GM21515 (cell line): ENCODE data around the gene SUPV3L1.
"Not testable (repeated sequence)": the region's sequence is repeated elsewhere in the genome, so short reads cannot be mapped to it uniquely, and the experiment has no call there.

ENCODE experiments used
- ATAC-seq: cut with Tn5 transposase; IDR thresholded peaks from one replicate; pipeline ENCODE4 v1.9.1; 2021; ENCODE audit not compliant: unreplicated experiment

SUPV3L1 gene

DNA sequence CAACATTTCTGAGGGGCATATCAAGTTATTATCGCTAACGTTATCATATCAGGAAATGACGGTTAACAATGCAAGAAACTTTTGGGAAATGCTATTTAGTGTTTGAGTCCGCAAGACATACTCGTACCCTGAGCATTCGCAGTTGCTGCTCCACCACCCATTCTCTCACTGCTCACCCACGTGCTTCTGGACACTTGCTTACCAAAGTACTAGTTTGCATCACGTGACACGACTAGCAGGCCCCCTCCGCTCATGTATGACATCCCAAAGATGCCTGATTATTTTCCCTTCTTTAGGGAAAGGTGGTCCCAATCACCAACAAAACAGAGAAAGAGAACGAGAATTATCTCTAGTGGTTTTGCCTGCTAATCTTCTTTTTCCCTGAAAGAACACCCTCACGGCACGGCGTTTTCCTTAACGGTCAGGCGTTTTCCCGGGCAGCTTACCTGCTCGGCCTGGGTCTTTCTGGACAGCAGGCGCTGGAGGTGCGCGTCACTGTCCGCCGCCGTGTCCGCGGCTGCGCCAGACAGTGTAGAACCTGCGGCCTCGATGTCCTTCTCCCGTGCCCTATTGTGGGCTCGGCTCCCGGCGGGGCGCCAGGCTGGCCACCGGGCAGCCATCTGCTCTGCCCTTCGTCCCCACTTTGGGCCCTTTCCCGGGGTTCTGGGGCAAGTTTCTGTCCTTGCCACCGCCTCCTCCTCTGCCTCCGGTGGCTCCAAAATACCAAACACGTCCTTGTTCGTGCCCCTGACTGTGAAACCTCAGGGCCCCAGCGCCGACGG lies at the start of gene SUPV3L1:
Gene SUPV3L1, plus strand, starts transcription at position 492 of the 782 bp plus-strand sequence. Its CDS starts 58 bp downstream, at position 550.
- peak; percentile 82 for ATAC-seq

- ATAC-seq, result no peak
Measured at GRCh38 chr10:69130251-69130650, 49.8 kb upstream of the SUPV3L1 start.

DNA sequence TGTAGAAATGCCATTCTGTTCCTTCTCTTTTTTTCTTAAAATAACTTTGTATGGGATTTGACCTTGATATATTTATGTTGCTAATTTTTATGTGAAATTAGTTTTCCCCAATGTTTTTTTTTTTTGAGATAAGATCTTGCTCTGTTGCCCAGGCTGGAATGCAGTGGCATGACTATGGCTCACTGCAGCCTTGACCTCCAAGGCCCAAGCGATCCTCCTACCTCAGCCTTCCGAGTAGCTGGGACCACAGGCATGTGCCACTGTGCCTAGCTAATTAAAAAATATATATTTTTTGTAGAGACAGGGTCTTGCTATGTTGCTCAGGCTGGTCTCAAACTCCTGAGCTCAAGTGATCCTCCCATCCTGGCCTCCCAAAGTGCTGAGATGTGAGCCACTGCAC lies 40.1 kb upstream of the SUPV3L1 start:
- ATAC-seq, result no peak

DNA sequence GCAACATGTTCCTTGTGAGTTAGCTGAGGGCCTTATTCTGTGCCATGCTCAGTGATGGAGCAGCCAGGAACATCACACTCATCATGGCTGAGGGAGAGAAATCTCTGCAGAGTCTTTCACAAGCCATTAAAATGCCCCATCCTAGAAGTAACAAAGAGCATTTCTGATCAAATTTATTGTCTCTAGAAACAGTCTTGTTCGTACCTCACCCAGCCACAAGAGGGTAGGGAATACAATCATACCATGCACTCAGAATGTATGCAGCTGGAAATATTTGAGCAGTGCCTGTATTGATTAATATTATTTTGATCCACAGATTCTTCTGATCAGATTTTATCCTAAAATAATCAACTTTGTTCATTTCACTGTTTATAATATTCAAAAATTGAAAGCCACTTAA lies 38.7 kb upstream of the SUPV3L1 start:
- no peak for ATAC-seq

GRCh38 chr10:69142074-69142473 lies 38.0 kb upstream of the SUPV3L1 start:
- ATAC-seq, result not testable (repeated sequence)

DNA sequence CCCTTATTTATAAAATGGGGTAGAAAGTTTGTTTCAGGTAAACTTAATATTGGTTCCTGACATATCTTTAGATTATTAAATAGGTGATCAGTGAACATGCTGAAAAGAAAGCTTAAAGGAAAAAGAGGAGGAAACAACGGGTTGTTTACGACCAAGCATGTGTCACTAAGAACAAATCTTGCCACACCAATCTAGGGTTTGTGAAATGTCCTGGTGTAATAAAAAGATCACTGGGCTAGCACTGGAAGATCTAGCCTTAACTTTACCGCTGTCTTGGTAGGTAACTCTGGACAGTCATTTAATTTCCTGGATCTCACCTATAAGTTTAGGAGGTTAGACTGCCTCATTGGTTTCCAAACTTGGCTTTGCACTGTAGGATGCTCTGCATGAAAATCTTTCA lies 37.1 kb upstream of the SUPV3L1 start:
- ATAC-seq, result no peak

- no peak for ATAC-seq
Measured at GRCh38 chr10:69145329-69145728, 34.7 kb upstream of the SUPV3L1 start.

- ATAC-seq, result no peak
Measured at GRCh38 chr10:69145864-69146263, 34.2 kb upstream of the SUPV3L1 start.

DNA sequence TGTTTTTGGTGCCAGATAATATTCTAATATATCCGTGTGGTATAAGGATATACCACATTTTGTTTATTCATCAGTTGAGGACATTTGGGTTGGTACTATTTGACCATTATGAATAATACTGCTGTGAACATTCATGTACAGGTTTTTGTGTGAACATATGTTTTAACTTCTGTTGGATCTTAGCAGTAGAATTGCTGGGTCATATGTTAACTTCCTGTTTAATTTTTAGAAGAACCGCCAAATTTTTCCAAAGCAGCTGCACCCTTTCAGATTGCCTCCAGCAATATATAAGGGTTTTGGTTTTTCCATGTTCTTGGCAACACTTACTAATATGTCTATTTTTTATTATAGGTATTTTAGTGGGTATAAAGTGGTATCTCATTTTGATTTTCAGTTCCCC lies 33.3 kb upstream of the SUPV3L1 start:
- no peak for ATAC-seq

DNA sequence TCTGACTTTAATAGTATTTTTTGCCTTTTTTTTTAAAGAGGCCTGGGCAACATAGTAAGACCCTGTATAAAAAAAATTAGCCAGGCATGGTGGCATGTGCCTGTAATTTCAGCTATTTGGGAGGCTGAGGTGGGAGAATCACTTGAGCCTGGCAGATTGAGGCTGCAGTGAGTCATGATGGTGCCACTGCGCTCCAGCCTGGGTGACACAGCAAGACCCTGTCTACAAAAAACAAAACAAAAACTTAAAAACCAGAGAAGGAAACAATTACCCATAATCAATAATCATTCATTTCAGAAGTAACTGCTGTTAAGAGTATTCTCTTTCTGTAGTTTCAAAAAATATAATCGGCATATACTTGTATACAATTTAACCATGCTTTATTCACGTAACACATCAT lies 28.1 kb upstream of the SUPV3L1 start:
- ATAC-seq, result no peak

- no peak for ATAC-seq
Measured at GRCh38 chr10:69153227-69153626, 26.8 kb upstream of the SUPV3L1 start.

GRCh38 chr10:69160809-69161241 lies 19.2 kb upstream of the SUPV3L1 start:
- ATAC-seq, result no peak

GRCh38 chr10:69168493-69168892 lies 11.5 kb upstream of the SUPV3L1 start:
- ATAC-seq, result no peak

DNA sequence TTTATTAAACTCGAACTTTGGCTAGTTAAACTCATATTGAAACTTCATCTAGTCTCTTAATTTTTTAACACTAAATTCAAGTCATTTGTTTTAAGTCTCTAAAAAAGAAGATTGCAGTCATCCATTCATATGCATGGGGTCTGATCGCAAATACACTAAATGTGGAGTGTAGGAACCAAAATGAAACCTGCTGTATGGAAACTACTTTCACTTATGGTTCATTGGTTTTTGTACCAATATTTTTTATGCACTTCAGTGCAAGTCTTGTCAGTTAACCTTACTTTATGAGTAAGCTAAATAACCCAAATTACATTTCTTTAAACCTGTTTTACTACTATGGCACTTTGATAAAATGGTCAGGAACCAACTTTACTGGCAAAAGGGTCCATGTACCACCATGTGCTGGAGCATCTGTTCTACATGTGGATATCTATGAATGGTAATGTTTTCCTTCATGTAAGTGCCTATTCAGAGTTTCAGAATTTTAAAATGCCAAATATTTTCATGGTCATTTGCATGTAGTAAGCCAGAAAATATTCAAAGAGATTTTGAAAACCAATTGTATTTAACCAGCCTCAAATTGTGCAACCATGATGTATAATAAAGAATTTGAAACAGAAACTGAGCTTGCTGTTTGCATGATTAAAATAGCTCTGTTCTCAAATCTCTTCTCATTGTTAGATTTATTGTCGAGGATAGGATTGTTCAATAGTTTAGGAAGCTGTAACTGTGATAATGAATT lies 7.6 kb upstream of the SUPV3L1 start:
- ATAC-seq, result no peak

DNA sequence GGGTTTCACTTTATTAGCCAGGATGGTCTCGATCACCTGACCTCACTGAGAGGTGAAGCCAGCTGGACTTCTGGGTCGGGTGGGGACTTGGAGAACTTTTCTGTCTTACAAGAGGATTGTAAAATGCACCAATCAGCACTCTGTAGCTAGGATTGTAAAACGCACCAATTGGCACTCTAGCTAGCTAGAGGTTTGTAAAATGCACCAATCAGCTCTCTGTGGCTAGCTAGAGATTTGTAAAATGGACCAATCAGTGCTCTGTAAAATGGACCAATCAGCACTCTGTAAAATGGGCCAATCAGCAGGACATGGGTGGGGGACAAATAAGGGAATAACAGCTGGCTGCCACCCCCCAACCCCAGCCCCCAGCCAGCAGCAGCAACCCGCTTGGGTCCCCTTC lies 4.7 kb upstream of the SUPV3L1 start:
- not testable (repeated sequence) for ATAC-seq

DNA sequence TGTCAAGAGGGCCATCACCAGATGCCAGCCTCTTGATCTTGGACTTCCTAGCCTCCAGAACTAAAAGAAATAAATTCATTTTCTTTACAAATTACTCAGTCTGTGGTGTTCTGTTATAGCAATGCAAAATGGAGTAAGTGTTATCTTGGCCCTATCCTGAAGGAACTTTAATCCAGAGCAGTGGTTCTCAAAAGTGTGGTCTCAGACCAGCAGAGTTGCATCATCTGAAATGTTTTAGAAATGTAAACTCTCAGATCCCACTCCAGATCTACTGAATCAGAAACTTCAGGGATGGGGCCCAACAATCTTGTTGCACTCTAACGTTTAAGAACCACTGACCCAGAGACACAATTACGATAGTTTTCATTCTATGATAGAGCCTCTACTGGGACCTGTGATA lies 3.2 kb upstream of the SUPV3L1 start:
- ATAC-seq, result no peak

DNA sequence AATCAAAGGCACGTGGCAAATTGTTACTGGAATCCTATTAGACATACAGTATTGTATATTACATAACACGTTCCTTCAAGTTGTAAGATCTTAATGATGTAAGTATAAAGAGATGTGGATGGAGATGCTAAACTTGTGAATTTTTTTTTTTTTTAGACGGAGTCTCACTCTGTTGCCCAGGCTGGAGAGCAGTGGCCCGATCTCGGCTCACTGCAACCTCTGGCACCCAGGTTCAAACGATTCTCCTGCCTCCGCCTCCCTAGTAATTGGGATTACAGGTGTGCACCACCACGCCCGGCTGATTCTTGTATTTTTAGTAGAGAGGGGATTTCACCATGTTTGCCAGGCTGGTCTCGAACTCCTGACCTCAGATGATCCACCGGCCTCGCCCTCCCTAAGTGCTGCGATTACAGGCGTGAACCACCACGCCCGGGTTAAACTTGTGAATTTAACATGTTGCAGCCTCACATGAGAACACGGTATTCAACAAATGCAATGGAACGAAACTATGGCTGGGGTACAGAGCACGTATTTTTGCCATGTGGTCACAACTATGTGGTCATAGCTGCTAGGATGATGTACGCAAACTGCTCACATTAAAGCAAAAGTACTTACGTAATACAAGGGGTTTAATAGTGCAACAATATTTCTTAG lies 818 bp upstream of the SUPV3L1 start:
- peak; percentile 25 for ATAC-seq

- ATAC-seq, result no peak
Measured at GRCh38 chr10:69180525-69181204, 631 bp downstream of the SUPV3L1 start.

- no peak for ATAC-seq
Measured at GRCh38 chr10:69181433-69181832, 1.4 kb downstream of the SUPV3L1 start.

- ATAC-seq, result no peak
Measured at GRCh38 chr10:69182005-69182404, 2.0 kb downstream of the SUPV3L1 start.

GRCh38 chr10:69186524-69186923 lies 6.5 kb downstream of the SUPV3L1 start:
- no peak for ATAC-seq
